OCI-LY1 (cell line): ENCODE data around the gene CASS4.

Source experiments
- CTCF ChIP-seq: fragments of 200-600 bp; sonication (generic), shearing (Covaris generic); IDR thresholded peaks from 2 replicates; pipeline ENCODE4 v1.5.1; 2017; ENCODE audit warnings: mild to moderate bottlenecking, antibody characterized with exemption, low read length, moderate library complexity, mixed read lengths
- EZH2 ChIP-seq: fragments of 200-600 bp; sonication (generic), shearing (Covaris generic); IDR thresholded peaks from 2 replicates; pipeline ENCODE4 v1.8.0; 2017; ENCODE audit warnings: borderline replicate concordance, mixed run types, mild to moderate bottlenecking, antibody characterized with exemption, low read length, moderate library complexity, mixed read lengths

GRCh38 chr20:56389807-56390206, 22.3 kb upstream of the CASS4 start:
- TF ChIP-seq CTCF (no peak), EZH2 (no peak)
